Measurements from ENCODE around the gene CD34.

The CD34 gene

GRCh38 chr1:207841293-207841692 is 69.6 kb downstream of the CD34 start:
- Histone ChIP-seq H3K9me3 (ENCODE audit: severe bottlenecking) (no peaks in the 10 kb centered on the region), H3K36me3 (peaks cover 5% of the 10 kb centered on the region), H3K27ac (no peak overlapping the region), H3K4me3 (ENCODE audit: low read depth, low read length) (no peak overlapping the region), H3K27me3 (ENCODE audit: insufficient read depth, low read depth, severe bottlenecking) (no peaks in the 10 kb centered on the region)
- TF ChIP-seq, protein P1, sequence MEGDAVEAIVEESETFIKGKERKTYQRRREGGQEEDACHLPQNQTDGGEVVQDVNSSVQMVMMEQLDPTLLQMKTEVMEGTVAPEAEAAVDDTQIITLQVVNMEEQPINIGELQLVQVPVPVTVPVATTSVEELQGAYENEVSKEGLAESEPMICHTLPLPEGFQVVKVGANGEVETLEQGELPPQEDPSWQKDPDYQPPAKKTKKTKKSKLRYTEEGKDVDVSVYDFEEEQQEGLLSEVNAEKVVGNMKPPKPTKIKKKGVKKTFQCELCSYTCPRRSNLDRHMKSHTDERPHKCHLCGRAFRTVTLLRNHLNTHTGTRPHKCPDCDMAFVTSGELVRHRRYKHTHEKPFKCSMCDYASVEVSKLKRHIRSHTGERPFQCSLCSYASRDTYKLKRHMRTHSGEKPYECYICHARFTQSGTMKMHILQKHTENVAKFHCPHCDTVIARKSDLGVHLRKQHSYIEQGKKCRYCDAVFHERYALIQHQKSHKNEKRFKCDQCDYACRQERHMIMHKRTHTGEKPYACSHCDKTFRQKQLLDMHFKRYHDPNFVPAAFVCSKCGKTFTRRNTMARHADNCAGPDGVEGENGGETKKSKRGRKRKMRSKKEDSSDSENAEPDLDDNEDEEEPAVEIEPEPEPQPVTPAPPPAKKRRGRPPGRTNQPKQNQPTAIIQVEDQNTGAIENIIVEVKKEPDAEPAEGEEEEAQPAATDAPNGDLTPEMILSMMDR (IDR thresholded peaks at IDR 0.05; ENCODE audit: low read depth, low read length) = no peak
- DNase-seq = no peak

GRCh38 chr1:207840380-207840779 is 70.5 kb downstream of the CD34 start:
- no peak overlapping the region for H3K4me3 ChIP-seq (ENCODE audit: low read depth, low read length)
- no peaks in the 10 kb centered on the region for H3K27me3 ChIP-seq (ENCODE audit: insufficient read depth, low read depth, severe bottlenecking)
- no peaks in the 10 kb centered on the region for H3K9me3 ChIP-seq (ENCODE audit: severe bottlenecking)
- TF ChIP-seq, protein P1 (IDR thresholded peaks at IDR 0.05; ENCODE audit: low read depth, low read length) = peak; percentile 36; the same call in 1 of the 2 replicates
- H3K36me3 ChIP-seq = peaks cover 12% of the 10 kb centered on the region
- DNase-seq = no peak
- H3K27ac ChIP-seq = no peak overlapping the region

DNA sequence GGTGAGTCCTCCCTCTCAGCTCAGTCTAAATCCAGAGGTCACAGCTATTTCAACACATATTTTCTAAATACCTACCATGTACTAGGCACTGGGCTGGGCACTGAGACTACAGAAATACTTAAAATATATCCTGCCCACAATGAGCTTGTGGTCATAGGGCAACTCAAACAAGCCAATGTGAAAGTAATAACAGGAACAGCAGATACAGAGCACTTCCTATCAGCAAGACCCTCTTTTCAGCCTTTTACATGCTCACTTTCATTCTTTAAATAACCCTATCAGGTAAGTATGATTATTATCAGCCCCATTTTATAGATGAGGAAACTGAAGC is 71.9 kb downstream of the CD34 start:
- H3K4me3 ChIP-seq (ENCODE audit: low read depth, low read length) = no peak overlapping the region
- H3K27ac ChIP-seq = no peak overlapping the region
- H3K9me3 ChIP-seq (ENCODE audit: severe bottlenecking) = no peaks in the 10 kb centered on the region
- no peaks in the 10 kb centered on the region for H3K27me3 ChIP-seq (ENCODE audit: insufficient read depth, low read depth, severe bottlenecking)
- TF ChIP-seq, protein P1 (IDR thresholded peaks at IDR 0.05; ENCODE audit: low read depth, low read length) = no peak
- DNase-seq = no peak
- peaks cover 20% of the 10 kb centered on the region for H3K36me3 ChIP-seq

- H3K36me3 ChIP-seq = peaks cover 20% of the 10 kb centered on the region
- TF ChIP-seq, protein P1 (IDR thresholded peaks at IDR 0.05; ENCODE audit: low read depth, low read length) = no peak
- no peak for DNase-seq
- H3K4me3 ChIP-seq (ENCODE audit: low read depth, low read length) = no peak overlapping the region
- H3K27ac ChIP-seq = no peak overlapping the region
- no peaks in the 10 kb centered on the region for H3K9me3 ChIP-seq (ENCODE audit: severe bottlenecking)
- H3K27me3 ChIP-seq (ENCODE audit: insufficient read depth, low read depth, severe bottlenecking) = no peaks in the 10 kb centered on the region
These were observed 72.5 kb downstream of the CD34 start for GRCh38 chr1:207838156-207839082.

- no peak overlapping the region for H3K4me3 ChIP-seq (ENCODE audit: low read depth, low read length)
- H3K27me3 ChIP-seq (ENCODE audit: insufficient read depth, low read depth, severe bottlenecking) = no peaks in the 10 kb centered on the region
- DNase-seq = no peak
- TF ChIP-seq, protein P1 (IDR thresholded peaks at IDR 0.05; ENCODE audit: low read depth, low read length) = no peak
- H3K27ac ChIP-seq = no peak overlapping the region
- H3K9me3 ChIP-seq (ENCODE audit: severe bottlenecking) = no peaks in the 10 kb centered on the region
- peaks cover 20% of the 10 kb centered on the region for H3K36me3 ChIP-seq
These were observed 73.3 kb downstream of the CD34 start for GRCh38 chr1:207837673-207838072.
